ENCODE data around the gene KRT8.
"Not testable (repeated sequence)": the region's sequence is repeated elsewhere in the genome, so short reads cannot be mapped to it uniquely, and the experiment has no call there.

The KRT8 gene

DNA sequence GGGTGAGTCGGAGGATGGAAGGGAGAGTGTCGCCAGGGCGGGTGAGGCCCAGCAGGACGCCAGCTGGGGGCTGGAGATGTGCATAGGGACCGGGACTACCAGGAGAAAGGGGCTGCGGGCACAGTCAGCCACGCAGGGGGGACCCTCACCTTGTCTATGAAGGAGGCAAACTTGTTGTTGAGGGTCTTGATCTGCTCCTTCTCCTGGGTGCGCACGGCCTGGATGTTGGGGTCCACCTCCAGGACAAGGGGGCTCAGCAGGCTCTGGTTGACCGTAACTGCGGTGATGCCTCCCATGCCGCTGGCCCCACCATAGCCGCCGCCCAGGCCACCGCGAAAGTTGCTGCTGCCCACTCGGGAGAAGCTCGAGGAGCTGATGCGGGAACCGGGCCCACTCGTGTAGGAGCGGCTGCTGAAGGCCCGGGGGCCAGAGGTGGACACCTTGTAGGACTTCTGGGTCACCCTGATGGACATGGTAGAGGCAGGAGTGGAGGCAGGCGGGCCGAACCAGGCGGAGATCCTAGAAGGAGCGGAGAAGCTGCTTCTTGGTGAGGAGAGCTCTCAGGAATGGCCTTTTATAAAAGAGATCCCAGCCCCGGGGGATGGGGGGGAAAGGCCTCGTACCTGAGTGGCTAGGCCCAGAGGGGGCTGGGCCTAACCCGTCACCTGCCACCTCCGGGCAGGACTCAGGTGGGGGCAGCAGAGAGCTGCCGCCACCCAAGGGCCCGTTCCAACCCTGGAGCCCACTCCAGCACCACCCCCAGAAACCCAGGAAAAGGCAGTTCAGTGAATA lies at the start of gene KRT8:
TSS of gene KRT8 (minus strand) at position 568 of the 792 bp plus-strand sequence. CDS start at position 473, 95 bp downstream.
- DNase-seq, result not testable (repeated sequence)

- DNase-seq, result no peak
These were observed 48.4 kb upstream of the KRT8 start for GRCh38 chr12:52953181-52953841.

GRCh38 chr12:52952076-52952801 lies 47.4 kb upstream of the KRT8 start:
- DNase-seq, result peak in 1 of 2 experiments; percentile 5

- no peak for DNase-seq
These were observed 46.8 kb upstream of the KRT8 start for GRCh38 chr12:52951640-52952039.

DNA sequence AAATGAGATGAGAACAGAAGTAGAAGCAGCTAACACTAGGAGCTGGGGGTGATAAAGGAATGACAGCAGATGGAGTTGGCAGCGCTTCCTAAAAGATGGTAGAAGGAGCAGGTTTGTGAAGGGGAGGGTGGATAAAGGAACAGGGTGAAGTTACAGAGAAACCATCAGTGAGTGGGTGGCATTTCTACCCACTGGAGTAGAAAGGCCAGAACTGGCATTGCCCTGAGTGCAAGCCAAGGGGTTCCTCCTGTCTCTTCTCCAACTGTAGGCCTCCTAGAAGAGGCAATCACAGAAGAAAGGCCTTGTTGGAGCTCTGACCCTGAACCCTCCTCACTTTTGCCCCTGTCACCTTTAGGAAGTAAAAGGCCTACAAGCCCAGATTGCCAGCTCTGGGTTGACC lies 46.2 kb upstream of the KRT8 start:
- no peak for DNase-seq

DNA sequence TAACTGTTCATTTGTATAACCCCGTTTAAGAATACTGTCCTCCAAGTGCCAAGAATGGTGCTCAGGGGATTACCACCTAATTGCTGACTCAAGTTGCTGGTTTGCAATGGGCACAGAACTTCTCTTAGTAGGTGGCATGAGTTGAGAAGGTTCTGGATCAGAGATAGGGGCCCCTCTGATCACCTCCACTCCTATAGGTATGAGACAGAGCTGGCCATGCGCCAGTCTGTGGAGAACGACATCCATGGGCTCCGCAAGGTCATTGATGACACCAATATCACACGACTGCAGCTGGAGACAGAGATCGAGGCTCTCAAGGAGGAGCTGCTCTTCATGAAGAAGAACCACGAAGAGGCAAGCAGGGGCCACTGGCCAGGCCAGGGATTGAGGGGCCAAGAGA lies 45.7 kb upstream of the KRT8 start:
- DNase-seq, result no peak

GRCh38 chr12:52949413-52950331 lies 44.8 kb upstream of the KRT8 start:
- DNase-seq, result no peak

GRCh38 chr12:52947738-52948423 lies 43.0 kb upstream of the KRT8 start:
- no peak for DNase-seq

DNA sequence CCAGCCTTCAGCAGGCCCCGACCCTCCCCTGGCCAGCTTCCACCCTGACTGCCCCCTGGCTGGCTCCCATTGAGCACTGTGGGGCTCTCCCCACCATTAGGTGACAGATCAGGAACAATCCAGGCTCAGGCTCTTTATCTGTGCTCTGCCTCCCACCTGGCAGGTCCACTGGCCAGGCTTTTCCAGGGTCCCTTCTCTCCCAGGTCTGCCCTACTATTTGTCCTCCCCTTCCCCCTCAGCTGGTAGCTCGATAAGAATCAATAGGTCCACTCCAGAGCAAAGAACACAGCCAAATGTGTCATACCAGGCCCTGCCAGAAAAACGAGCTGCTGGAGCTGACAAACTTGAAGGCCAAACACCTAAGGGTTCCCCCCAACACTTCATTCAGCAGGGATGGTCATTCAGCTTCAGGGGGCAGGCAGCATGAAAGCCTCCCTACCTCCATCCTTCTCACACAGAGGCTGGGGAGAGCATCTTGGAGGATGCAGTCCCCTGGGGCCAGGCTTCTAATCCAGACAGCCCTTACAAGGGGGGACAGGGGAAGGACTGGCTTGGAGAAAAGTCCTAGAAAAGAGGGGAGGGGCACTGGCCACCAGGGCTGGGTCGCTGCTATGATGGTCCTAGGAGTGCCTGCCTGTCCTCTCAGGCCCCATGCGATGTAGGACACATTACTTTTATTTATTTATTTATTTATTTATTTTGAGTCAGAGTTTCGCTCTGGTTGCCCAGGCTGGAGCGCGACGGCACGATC lies 42.1 kb upstream of the KRT8 start:
- no peak for DNase-seq

- no peak for DNase-seq
These were observed 41.5 kb upstream of the KRT8 start for GRCh38 chr12:52946334-52946733.

GRCh38 chr12:52945389-52946232 lies 40.7 kb upstream of the KRT8 start:
- DNase-seq, result no peak

DNA sequence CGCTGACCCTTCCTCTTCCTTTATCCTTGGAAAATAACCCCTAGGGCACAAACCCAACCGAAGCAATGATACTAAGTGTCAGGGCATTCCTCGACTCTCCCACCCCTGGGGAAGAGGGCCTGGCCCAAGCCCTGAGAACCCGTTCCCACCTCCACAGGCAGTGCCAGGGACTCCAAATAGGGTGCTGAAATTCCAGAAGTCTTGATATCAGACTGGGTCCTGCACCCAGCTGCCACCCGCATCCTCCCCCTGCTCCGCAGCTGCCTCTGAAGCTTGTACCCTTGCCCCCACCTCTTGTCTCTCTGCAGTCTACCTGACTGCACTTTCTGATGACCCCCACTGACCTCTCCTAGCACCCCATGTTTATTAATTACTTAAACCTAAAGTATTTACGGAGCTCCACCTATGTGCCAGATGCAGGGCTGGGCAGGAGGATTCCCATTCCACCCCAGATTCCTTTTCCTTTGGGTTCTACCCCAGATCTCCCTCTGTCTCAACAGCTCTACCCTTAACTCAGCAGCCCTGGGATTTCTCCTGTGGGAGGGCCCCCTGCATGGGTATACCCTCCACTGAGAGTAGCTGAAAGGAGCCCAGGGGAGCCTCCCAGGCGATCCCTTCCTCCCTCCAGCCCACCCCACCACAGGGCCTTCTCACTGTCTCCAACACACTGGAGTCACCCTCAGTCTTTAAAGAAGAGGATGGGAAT lies 40.0 kb upstream of the KRT8 start:
- no peak for DNase-seq

GRCh38 chr12:52942901-52943181 lies 38.0 kb upstream of the KRT8 start:
- DNase-seq, result no peak

- no peak for DNase-seq
These were observed 37.4 kb upstream of the KRT8 start for GRCh38 chr12:52942066-52942900.

DNA sequence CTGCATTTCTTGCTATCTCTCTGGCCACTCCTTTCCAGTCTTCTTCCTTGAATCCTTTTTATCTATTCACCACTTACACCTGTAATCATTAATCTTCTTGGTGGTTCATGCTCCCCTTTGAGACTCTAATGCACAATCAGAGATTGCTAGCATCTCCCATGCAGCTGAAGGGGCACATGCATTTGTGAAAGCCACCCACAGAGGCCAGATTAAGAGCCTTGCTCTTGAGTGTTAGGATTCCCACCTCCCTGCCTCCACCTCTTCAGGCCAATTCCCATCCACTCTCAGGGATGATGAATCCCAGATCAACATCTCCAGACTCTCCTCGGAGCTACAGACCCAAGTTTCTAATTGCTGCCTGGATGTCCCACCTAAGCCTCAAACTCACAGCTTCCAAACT lies 24.7 kb upstream of the KRT8 start:
- DNase-seq, result no peak

DNA sequence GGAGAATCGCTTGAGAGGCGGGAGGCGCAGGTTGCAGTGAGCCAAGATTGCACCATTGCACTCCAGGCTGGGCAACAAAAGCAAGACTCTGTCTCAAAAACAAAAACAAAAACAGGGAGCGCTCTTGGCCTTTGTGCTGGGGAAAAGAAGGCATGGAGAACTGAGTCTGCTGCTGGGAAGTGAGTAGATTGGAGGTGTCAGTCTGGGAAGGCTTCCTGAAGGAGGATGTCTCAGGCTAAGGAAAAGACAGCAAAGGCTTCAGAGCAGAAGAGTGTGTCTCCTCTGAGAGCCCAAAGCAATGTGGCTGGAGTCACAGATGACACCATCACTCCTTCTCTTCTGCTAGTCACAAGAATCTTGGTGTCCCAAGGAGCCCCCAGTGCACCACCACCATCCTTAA lies 23.1 kb upstream of the KRT8 start:
- no peak for DNase-seq

GRCh38 chr12:52926596-52927234 lies 21.8 kb upstream of the KRT8 start:
- no peak for DNase-seq

Data from activated CD4-positive, alpha-beta T cell treated with anti-CD3 and anti-CD28 coated beads, Interleukin-2, amount 50 U/mL, for 48 hours (primary cell).